Measurements from ENCODE around the gene SLC35A3. TPM values are rescaled to one million over a fixed set of nuclear protein-coding genes. Genes with fewer than 3 reads are reported as not detected.

The SLC35A3 gene
- total and polyA plus RNA-seq, 2 of the 4 experiments (the other 2 are of a cell fraction) = 9.6 to 13.6 TPM

GRCh38 chr1:99996951-99997350, 27.2 kb downstream of the SLC35A3 start:
- H2BK120ac ChIP-seq (ENCODE audit: low read depth, low read length) = no peak overlapping the region
- no peak overlapping the region for H2AK5ac ChIP-seq (ENCODE audit: low read depth, low read length)
- no peak overlapping the region for H4K5ac ChIP-seq (ENCODE audit: low read depth, low read length)
- H3K18ac ChIP-seq (ENCODE audit: low read depth, low read length) = no peak overlapping the region
- no peak overlapping the region for H3K4me2 ChIP-seq (ENCODE audit: low read depth, low read length)
- peaks cover 7 to 21% of the 10 kb centered on the region in 2 experiments; a peak in 3 of 4 replicates for H3K79me1 ChIP-seq (ENCODE audit: low read depth in 1 of 2, low read length in 2 of 2)
- H3K56ac ChIP-seq (ENCODE audit: extremely low read depth, insufficient read depth, low read length) = no peak overlapping the region
- no peak overlapping the region for H3K27ac ChIP-seq (ENCODE audit: insufficient read depth, low read length)
- POLR2A ChIA-PET (ENCODE audit: unreplicated experiment) = no interaction called here
- no peak for DNase-seq
- no peak overlapping the region for H4K91ac ChIP-seq (ENCODE audit: insufficient read depth, low read depth, low read length)
- H3K9me3 ChIP-seq (ENCODE audit: control insufficient read depth, insufficient read depth, low read length) = no peaks in the 10 kb centered on the region
- in situ Hi-C loops (cut with MboI; ENCODE audit: low sequenced_read_pairs) = no loop called here
- H4K8ac ChIP-seq (ENCODE audit: low read depth in 2 of 2, low read length in 2 of 2) = no peak overlapping the region
- H3K14ac ChIP-seq (replicated peaks; ENCODE audit: low read depth, low read length) = no peak overlapping the region
- WGBS, 2 experiments (ENCODE audit: extremely low coverage in 2 of 2, insufficient read length in 1 of 2) = no CpG with 5 or more reads among the region's 4 CpGs
- no peak overlapping the region for H3K23ac ChIP-seq (ENCODE audit: low read depth, low read length)
- H3K9me1 ChIP-seq (ENCODE audit: insufficient read depth, low read length) = no peaks in the 10 kb centered on the region
- no peak overlapping the region for H3K4ac ChIP-seq (ENCODE audit: low read depth, low read length)
- H2BK15ac ChIP-seq (ENCODE audit: low read depth, low read length) = no peak overlapping the region
- no peaks in the 10 kb centered on the region for H3K4me1 ChIP-seq (ENCODE audit: control insufficient read depth, insufficient read depth, low read length)
- no peak overlapping the region for H2BK5ac ChIP-seq (ENCODE audit: low read depth, low read length, poor library complexity, severe bottlenecking)
- H3K9ac ChIP-seq (ENCODE audit: low read depth, low read length) = no peak overlapping the region
- no peak overlapping the region for H2BK20ac ChIP-seq (ENCODE audit: low read depth, low read length)
- CTCF ChIA-PET = no interaction called here
- intact Hi-C loops (cut with micrococcal nuclease) = no loop called here
- H3K36me3 ChIP-seq (ENCODE audit: control insufficient read depth, insufficient read depth, low read length) = no peaks in the 10 kb centered on the region; the same call in 1 of the 2 replicates
- no peak overlapping the region for H2AK9ac ChIP-seq (replicated peaks; ENCODE audit: low read depth, low read length, poor library complexity)
- no peak for TF ChIP-seq FOS (IDR thresholded peaks at IDR 0.05; ENCODE audit: low read depth, low read length)
- ATAC-seq (ENCODE audit: low read depth) = no peak
- dilution Hi-C loops (cut with HindIII; ENCODE audit: low sequenced_read_pairs, unreplicated experiment) = no loop called here
- H4K20me1 ChIP-seq (ENCODE audit: insufficient read depth, low read length) = peaks cover 3% of the 10 kb centered on the region; the same call in 1 of the 2 replicates
- H3K4me3 ChIP-seq (ENCODE audit: insufficient read depth, low read depth, low read length) = no peak overlapping the region
- BruUV-seq (replicated peaks) = no TSS peak
- H2AFZ ChIP-seq (replicated peaks; ENCODE audit: low read length, poor library complexity) = no peak overlapping the region
- H3K27me3 ChIP-seq (ENCODE audit: control insufficient read depth, insufficient read depth, low read length) = no peaks in the 10 kb centered on the region
